Thyroid gland (tissue), 4 donors: ENCODE data around the gene TAC3. TPM values are rescaled to one million over a fixed set of nuclear protein-coding genes. Genes with fewer than 3 reads are reported as not detected.

Experiments used
- DNase-seq, 2 donors: peaks; one replicate each; pipeline ENCODE4 v3.0.0-alpha.2; 2019
- H3K27ac ChIP-seq, 3 donors: fragments of 200-600 bp; sonication (generic); 1 replicate in 2 of 3; 2 replicates in 1 of 3; pipeline ENCODE4 v1.5.1; 2016 to 2019; ENCODE audit warnings: mild to moderate bottlenecking in 1 of 3, moderate library complexity in 1 of 3
- H3K27me3 ChIP-seq: fragments of 200-600 bp; sonication (generic); one replicate; pipeline ENCODE4 v1.5.1; 2019
- H3K36me3 ChIP-seq, 2 donors: fragments of 200-600 bp; sonication (generic); one replicate each; pipeline ENCODE4 v1.5.1; 2016 to 2019
- H3K4me1 ChIP-seq, 2 donors: fragments of 200-600 bp; sonication (generic); one replicate each; pipeline ENCODE4 v1.5.1; 2017 to 2019
- H3K4me3 ChIP-seq, 3 donors: fragments of 200-600 bp; sonication (generic); replicated peaks in 1 of 3; 1 replicate in 2 of 3; 2 replicates in 1 of 3; pipeline ENCODE4 v1.5.1; 2016; ENCODE audit warnings: mild to moderate bottlenecking in 1 of 3
- H3K9me3 ChIP-seq: fragments of 200-600 bp; sonication (generic); one replicate; pipeline ENCODE4 v1.5.1; 2017
- POLR2A ChIP-seq, 2 donors: fragments of 450-650 bp; IDR thresholded peaks; one replicate each; pipeline ENCODE4 v1.6.1; 2017; ENCODE audit warnings: antibody characterized with exemption in 2 of 2, mild to moderate bottlenecking in 2 of 2, moderate library complexity in 1 of 2
- WGBS, 2 donors: methylation state at CpG; one replicate each; pipeline ENCODE4 v1.1.5; 2017; 5-methylcytosine and 5-hydroxymethylcytosine counted together
- intact Hi-C: fragments of 100-400 bp; cut with DNase I; formaldehyde crosslinking; loops from one replicate; pipeline ENCODE4 v1.15.1; 2023
- total RNA-seq, 4 donors: library from RNA; depleted of rRNA; stranded (reverse); fragments of >200 nt; gene quantifications; one replicate each; pipeline ENCODE4 v1.2.3, GENCODE V29; 2016
- TF ChIP-seq, protein P1 (sequence below), 6 experiments: fragments of 200-600 bp in 3 of 6; fragments of 450-650 bp in 3 of 6; sonication (generic) in 3 of 6; IDR thresholded peaks; one replicate each; pipeline ENCODE4 v1.5.1; 2016 to 2019; ENCODE audit warnings: antibody characterized with exemption in 6 of 6, mild to moderate bottlenecking in 2 of 6, inconsistent platforms in 1 of 6, moderate library complexity in 1 of 6

TAC3 gene
- total RNA-seq, 4 donors from 2014 or later: not detected

DNA sequence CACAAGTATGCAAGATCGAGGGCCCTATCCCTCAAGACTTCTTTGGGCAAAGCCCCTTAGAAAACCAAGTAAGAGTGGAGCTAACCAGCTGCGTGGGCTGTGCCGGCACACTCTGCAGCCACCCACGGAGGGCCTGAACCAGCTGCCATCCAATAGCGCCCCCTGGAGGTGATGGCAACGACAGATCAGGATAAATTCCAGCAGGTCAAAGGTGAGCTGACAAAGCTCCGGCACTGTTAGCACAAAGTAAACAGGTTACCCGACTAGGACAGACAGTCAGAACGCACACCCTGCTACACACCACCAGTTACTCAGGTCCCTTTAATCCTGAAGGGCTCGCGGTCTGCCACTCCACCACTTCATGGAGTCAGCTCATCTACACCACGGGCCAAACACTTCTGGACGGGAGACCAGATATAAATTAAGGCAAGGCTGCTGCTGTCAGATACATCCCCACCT is 14.9 kb downstream of the TAC3 start:
- Histone ChIP-seq H3K4me1 (peaks cover 8 to 10% of the 10 kb centered on the region in 2 donors), H3K9me3 (no peaks in the 10 kb centered on the region), H3K27me3 (no peaks in the 10 kb centered on the region), H3K36me3 (peaks cover 18 to 20% of the 10 kb centered on the region in 2 donors), H3K27ac (peak overlapping the region in 1 of 3 donors; percentile 19), H3K4me3 (no peak overlapping the region)
- TF ChIP-seq POLR2A (IDR thresholded peaks at IDR 0.05): no peak
- TF ChIP-seq, protein P1, sequence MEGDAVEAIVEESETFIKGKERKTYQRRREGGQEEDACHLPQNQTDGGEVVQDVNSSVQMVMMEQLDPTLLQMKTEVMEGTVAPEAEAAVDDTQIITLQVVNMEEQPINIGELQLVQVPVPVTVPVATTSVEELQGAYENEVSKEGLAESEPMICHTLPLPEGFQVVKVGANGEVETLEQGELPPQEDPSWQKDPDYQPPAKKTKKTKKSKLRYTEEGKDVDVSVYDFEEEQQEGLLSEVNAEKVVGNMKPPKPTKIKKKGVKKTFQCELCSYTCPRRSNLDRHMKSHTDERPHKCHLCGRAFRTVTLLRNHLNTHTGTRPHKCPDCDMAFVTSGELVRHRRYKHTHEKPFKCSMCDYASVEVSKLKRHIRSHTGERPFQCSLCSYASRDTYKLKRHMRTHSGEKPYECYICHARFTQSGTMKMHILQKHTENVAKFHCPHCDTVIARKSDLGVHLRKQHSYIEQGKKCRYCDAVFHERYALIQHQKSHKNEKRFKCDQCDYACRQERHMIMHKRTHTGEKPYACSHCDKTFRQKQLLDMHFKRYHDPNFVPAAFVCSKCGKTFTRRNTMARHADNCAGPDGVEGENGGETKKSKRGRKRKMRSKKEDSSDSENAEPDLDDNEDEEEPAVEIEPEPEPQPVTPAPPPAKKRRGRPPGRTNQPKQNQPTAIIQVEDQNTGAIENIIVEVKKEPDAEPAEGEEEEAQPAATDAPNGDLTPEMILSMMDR (IDR thresholded peaks at IDR 0.05): peak; percentile 40 to 63 (median 60)
- intact Hi-C loops: loop anchor here (10.0 kb wide), 1 partner anchor 113 kb away; the partner anchor contains the start of gene STAT6
- DNase-seq: peak; percentile 64
- 32% methylated on average over 13 of the region's 13 CpGs for WGBS, 2 donors

- Histone ChIP-seq H3K9me3 (no peaks in the 10 kb centered on the region), H3K27ac (no peak overlapping the region), H3K4me3 (no peak overlapping the region), H3K36me3 (peaks cover 18 to 20% of the 10 kb centered on the region in 2 donors), H3K4me1 (peaks cover 3 to 6% of the 10 kb centered on the region in 2 donors), H3K27me3 (no peaks in the 10 kb centered on the region)
- no peak for DNase-seq
- intact Hi-C loops: loop anchor here (10.0 kb wide), 1 partner anchor 114 kb away; the partner anchor contains the start of gene STAT6
- WGBS, 2 donors: 43 to 71% methylated on average over 1 of the region's 1 CpG
- no peak for TF ChIP-seq POLR2A (IDR thresholded peaks at IDR 0.05)
- TF ChIP-seq, protein P1 (IDR thresholded peaks at IDR 0.05): no peak
Measured at GRCh38 chr12:57000393-57000792, 15.9 kb downstream of the TAC3 start.

DNA sequence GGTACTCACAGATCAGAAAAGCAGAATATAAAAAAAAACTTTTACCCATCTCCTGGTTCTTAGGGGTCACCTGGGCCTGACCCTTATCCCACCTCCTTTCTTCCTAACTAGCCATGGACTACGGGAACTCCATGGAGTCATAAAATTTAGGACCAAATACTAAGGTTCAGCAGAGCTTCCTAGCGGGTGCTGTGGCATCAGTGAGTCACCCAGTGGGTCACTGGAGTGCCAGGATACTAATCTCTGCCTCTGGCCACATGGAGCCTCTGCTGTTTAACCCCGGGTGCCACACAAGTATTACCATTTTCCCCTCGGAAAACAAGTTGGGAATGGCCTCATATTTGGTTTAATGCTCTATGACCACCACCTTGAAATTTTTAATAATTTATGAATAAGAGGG is 16.9 kb downstream of the TAC3 start:
- Histone ChIP-seq H3K27ac (no peak overlapping the region), H3K27me3 (no peaks in the 10 kb centered on the region), H3K36me3 (peaks cover 18% of the 10 kb centered on the region in 2 donors), H3K9me3 (no peaks in the 10 kb centered on the region), H3K4me3 (no peak overlapping the region), H3K4me1 (no peaks in the 10 kb centered on the region)
- no peak for TF ChIP-seq POLR2A (IDR thresholded peaks at IDR 0.05)
- TF ChIP-seq, protein P1 (IDR thresholded peaks at IDR 0.05): no peak
- intact Hi-C loops: no loop called here
- 92 to 95% methylated on average over 4 of the region's 4 CpGs for WGBS, 2 donors
- no peak for DNase-seq

- H3K27me3 ChIP-seq: no peaks in the 10 kb centered on the region
- H3K4me1 ChIP-seq: no peaks in the 10 kb centered on the region
- no peaks in the 10 kb centered on the region for H3K9me3 ChIP-seq
- no peak overlapping the region for H3K4me3 ChIP-seq
- no peak for DNase-seq
- WGBS, 2 donors: 68 to 81% methylated on average over 4 of the region's 4 CpGs
- peaks cover 13 to 17% of the 10 kb centered on the region in 2 donors for H3K36me3 ChIP-seq
- no peak overlapping the region for H3K27ac ChIP-seq
- intact Hi-C loops: no loop called here
- TF ChIP-seq, protein P1 (IDR thresholded peaks at IDR 0.05): no peak
- TF ChIP-seq POLR2A (IDR thresholded peaks at IDR 0.05): no peak
Measured at GRCh38 chr12:56998981-56999380, 17.3 kb downstream of the TAC3 start.

DNA sequence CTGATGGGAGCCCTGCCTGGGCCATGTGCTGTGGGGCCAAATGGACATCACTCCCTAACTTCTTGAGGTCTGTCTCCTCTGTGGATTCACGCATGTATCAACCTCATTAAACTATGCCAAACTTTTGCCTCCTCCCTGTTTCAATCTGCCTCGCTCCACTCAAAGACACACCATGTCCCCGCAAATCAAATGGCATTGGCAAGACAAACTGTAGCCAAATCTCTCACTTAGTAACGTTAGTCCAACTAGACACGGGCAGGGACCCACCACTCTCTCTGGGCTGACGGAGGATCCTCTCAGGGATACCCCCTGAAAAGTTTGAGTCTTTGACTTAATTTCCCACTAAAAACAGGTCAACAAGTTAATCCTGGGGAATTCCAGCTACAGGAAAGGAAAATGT is 18.0 kb downstream of the TAC3 start:
- intact Hi-C loops: no loop called here
- 93 to 95% methylated on average over 6 of the region's 6 CpGs for WGBS, 2 donors
- Histone ChIP-seq H3K36me3 (peaks cover 8 to 11% of the 10 kb centered on the region in 2 donors), H3K9me3 (no peaks in the 10 kb centered on the region), H3K4me3 (no peak overlapping the region), H3K27ac (no peak overlapping the region), H3K4me1 (no peaks in the 10 kb centered on the region), H3K27me3 (no peaks in the 10 kb centered on the region)
- TF ChIP-seq, protein P1 (IDR thresholded peaks at IDR 0.05): no peak
- no peak for TF ChIP-seq POLR2A (IDR thresholded peaks at IDR 0.05)
- no peak for DNase-seq
